ENCODE results near the gene NECTIN1.

NECTIN1 gene

DNA sequence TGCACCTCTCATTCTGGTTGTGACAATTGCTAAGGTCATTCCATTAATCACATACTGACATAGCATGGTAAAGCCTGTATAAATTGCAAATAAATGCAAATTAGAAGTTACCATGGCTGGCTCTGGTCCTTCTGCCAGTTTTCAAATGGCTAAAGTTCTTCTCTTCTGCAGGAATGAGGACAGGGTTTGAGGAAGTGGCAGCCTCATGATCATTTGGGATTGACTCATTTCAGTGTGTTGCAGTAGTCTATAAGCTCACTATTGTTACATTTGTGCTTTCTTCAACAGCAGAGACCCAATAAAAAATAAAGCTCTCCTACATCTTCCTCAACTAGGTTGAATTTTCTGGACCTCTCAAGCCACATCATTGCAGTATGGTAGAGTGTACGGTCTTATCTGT lies 60.3 kb downstream of the NECTIN1 start:
- DNase-seq = no peak

- peak; percentile 34 for DNase-seq
Measured at GRCh38 chr11:119666463-119667131, 62.4 kb downstream of the NECTIN1 start.

DNA sequence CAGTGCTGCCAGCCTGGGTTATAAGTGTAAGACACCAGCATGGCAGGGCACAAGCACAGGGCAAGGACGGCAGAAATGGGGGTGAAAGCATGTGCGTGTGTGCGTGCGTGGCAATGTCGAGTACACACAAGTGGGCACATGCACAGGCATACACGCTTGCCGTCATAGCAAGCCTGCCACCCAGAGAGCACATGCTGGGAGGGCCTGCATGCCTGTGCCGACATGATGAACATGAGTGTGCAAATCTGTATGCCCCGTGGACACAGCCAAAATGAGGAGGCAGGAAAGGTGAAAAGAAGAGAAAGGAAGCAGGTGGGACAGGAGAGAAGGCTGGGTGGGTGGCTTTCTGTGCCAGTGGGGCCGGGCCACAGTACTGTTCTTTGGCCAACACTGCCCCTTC lies 62.9 kb downstream of the NECTIN1 start:
- DNase-seq = no peak

- DNase-seq = no peak
Measured at GRCh38 chr11:119664701-119665420, 64.1 kb downstream of the NECTIN1 start.

DNA sequence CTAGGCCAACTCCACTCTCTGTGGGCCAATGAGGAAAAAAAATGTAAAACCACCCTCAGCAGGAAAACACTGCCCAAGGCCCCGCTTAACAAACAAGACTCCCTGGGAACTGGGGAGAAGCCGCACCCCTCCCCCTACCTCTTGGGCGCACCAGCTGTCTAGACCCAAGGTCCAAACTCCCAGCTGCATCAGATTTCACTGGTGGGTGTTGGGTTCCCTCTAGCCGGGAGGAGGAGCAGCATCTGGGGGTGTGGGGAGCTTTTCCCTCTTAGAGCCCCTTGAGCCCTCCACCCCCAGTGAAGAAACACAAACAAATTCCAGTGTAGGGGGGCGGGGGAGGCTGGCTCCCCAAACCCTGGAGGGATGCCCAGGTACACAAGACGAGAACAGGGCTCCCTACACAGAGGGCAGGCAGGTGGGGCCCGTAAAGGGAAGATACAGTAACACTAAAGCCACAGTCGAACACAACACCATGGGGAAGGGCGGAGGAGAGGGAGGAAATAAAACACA lies 64.9 kb downstream of the NECTIN1 start:
- DNase-seq = peak; percentile 7

GRCh38 chr11:119663279-119663678 lies 65.7 kb downstream of the NECTIN1 start:
- DNase-seq = no peak

GRCh38 chr11:119661226-119661625 lies 67.8 kb downstream of the NECTIN1 start:
- DNase-seq = no peak

- no peak for DNase-seq
Measured at GRCh38 chr11:119659971-119660723, 68.9 kb downstream of the NECTIN1 start.

DNA sequence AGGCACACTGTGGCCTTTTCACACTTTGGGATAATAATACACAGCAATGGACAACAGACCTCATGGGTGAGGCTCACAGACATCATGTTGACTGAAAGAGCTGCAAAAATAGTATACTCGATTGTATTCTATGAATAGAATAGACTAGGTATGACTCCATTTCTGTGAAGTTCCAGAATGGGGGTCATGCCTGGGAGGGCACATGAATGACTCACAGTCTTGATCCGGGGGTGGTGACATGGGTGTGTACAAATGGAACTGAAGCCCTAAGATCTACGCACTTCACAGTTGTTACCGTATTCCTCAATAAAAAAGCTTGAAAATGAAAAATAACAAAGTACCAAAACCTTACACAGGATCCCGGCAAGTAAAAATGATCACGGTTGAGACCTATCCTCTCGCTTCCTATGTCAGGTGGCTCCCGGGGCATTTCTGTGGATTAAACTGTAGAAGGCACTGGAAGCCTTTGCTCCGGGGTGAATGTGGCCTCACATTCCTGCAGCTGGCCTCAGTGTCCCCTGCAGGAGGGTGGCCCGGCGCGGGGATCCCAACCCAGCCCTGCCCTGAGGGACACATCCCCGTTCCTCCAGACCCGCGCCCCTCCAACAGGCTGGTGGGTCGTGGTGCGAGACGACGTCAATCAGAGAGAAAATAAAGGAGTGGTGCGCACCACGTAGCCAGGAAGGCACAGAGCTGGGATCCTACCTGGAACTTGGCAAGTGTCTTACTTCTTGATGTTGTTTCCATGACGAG lies 75.9 kb downstream of the NECTIN1 start:
- DNase-seq = no peak

GRCh38 chr11:119651802-119652584 lies 77.0 kb downstream of the NECTIN1 start:
- DNase-seq = no peak

GRCh38 chr11:119650251-119650650 lies 78.7 kb downstream of the NECTIN1 start:
- DNase-seq = no peak

DNA sequence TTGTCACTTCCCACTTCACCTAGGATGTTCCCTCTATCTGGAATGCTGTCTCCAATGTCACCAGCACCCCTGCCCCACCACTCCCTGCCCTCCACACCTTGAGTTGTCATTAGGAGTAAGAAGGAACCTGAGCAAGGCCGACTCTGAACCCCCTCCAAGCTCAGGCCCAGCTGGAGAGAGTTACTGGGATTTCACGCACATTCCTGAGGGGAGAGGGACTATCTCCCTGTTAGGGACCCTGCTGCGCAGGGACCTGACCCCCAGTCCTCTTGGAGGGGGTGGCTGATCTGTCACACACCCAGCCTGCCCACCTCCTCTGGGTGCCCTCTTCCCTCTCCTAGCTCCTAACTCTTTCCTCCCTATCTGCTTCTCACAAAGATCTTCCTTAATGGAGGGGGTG lies 81.7 kb downstream of the NECTIN1 start:
- DNase-seq = no peak

- DNase-seq = no peak
Measured at GRCh38 chr11:119645018-119645417, 84.0 kb downstream of the NECTIN1 start.

GRCh38 chr11:119644502-119644901 lies 84.5 kb downstream of the NECTIN1 start:
- no peak for DNase-seq

DNA sequence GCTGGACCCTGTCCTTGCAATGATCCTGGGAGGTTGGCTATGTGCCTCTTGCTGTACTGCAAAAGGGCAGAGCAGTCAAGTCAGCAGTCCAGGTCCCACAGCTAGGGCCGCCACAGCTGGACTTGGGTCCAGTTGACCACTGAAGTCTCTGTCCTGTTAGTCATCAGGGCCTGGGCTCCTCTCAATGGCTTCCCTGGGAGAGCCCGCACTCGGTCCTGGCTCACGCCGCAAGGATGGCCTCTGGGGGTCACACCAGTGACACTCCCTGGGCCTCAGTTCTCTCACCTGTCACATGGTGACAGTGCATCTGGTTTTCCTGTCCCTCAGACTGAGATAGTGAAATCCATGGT lies 85.1 kb downstream of the NECTIN1 start:
- DNase-seq = no peak

DNA sequence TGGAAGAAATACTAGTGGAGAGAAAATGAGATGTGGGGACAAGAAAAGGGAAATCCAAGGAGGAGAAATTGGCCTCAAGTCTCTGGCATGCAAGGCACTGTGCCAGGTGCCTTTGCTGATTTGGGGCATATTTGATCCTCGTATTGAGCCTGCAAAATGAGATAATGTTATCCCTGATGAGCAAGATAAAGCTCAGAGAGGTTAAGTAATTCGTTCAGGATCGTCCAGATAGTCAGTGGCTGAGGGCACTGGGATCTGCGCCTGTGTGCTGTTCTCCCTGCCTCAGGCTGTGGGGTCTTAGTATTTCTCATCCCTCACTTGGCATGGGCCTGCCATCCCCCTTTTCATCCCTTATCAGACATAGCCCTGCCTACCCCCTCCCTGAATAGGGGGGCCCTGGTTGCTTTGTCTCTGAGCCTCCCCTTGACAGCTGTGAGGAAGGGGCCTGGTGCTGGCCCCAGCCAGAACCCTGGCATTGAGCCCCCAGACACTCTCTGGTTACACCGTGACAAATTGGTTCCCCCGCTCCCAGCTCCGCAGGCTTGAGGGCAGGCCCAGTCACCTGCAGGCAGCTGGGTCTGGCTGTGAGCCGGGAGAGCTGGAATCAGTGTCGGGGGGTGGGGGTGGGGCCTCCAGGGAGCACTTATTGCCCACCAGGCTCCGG lies 85.7 kb downstream of the NECTIN1 start:
- no peak for DNase-seq

DNA sequence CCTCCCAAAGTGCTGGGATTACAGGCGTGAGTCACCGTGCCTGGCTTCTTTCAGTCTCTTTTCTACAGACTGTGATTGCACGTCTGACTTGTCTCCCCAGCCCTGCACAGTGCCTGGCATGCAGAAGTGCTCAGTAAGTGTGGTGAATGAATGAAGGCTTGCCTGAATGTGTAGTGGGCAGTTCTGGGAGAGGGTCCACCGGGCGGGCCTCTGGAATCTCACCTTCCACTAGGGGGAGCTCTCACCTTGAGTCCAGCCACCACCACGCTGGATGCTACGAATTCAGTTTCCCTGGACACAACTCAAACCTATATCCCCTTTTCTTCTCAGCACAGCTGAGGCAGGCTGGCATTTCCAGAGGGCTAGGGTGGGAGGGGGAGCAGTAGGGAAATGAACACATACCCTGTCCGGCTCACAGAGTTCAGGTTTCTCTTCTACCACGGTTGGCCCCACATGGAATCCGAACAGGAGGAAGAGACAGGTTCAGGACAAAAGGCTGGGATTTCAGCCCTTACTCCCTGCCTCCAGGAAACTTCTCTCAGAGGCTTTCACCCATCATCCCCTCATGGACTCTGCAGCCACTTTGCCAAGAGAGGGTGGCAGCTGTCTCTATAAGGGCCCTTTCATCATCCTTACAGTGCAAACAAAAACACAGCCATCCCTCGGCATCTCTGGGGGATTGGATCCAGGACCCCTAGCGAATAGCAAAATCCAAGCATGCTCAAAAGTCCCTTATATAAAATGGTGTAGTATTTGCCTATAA lies 86.8 kb downstream of the NECTIN1 start:
- peak; percentile 15 for DNase-seq

- DNase-seq = no peak
Measured at GRCh38 chr11:119640541-119640940, 88.5 kb downstream of the NECTIN1 start.

DNA sequence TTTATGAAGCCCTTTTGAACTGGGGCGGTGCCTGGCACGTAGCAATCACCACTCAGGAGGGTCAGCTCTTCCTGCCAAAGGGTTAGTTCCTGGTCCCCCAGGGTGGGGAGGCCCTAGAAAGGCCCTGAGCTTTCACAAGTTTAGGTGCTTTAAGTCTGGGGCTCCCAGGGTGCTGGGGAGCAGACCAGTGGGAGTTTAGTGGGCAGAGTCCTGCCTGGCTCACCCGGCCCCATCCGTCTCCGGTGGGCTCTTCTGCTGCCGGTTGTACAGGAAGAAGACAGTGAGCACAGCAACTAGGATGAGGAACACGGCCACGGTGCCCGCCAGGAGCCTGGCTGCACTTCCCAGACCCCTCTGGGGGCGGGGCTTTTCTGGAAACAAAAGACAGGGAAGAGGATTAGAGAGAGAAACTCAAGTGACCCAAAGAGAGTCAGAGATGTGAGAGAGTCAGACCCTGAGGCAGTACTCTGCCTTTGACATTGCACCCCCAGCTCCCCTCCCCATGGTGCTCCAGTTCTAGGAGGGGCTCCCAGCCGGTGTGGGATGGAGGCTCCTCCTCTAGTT lies 89.3 kb downstream of the NECTIN1 start:
- no peak for DNase-seq

DNA sequence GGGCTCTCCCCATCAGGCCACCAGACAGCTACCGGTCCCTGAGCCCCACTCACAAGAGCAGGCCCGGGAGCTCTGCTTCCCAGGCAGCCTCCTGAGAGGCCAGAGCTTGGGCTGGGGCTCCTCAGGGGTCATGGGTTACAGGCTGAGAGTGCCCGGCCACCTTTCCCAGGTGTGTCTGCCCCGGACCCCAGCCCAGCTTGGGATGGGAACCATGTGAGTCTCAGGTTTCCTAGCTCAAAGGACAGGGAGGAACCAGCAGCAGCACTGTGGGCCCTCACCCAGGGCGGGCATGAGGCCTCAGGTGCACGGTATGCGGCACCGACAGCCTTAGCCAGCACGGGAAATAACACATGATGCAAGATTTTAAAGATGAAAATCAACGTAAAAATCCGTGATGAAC lies 90.1 kb downstream of the NECTIN1 start:
- DNase-seq = no peak

GRCh38 chr11:119637481-119637880 lies 91.5 kb downstream of the NECTIN1 start:
- no peak for DNase-seq

All from fibroblast of skin of right biceps (primary cell).